Heart left ventricle (tissue), 16 donors: ENCODE data around the gene KRT86. TPM values are rescaled to one million over a fixed set of nuclear protein-coding genes. Genes with fewer than 3 reads are reported as not detected.

Experiments used
- ATAC-seq, 4 donors: fragments of 200-7000 bp; cut with Tn5 transposase; one replicate each; pipeline ENCODE4 v1.9.1; 2020 to 2022; ENCODE audit warnings: moderate library complexity in 4 of 4, mild to moderate bottlenecking in 3 of 4, moderate number of reproducible peaks in 1 of 4
- DNase-seq, 5 donors: peaks; one replicate each; pipeline ENCODE4 v3.0.0-alpha.2; 2020
- H3K27ac ChIP-seq, 12 donors: fragments of 200-600 bp; sonication (generic) in 4 of 12; one replicate each; pipeline versions ENCODE4 v1.5.0 to v1.8.0; 2016 to 2022; ENCODE audit warnings: mild to moderate bottlenecking in 2 of 12
- H3K27me3 ChIP-seq, 9 donors: fragments of 200-600 bp; sonication (generic) in 2 of 9; one replicate each; pipeline versions ENCODE4 v1.5.1 to v1.8.0; 2016 to 2022; ENCODE audit warnings: mild to moderate bottlenecking in 3 of 9
- H3K36me3 ChIP-seq, 9 donors: fragments of 200-600 bp; sonication (generic) in 2 of 9; one replicate each; pipeline versions ENCODE4 v1.5.0 to v1.8.0; 2018 to 2022; ENCODE audit warnings: mild to moderate bottlenecking in 2 of 9
- H3K4me1 ChIP-seq, 12 donors: fragments of 200-600 bp; sonication (generic) in 4 of 12; one replicate each; pipeline versions ENCODE4 v1.5.0 to v1.8.0; 2016 to 2022; ENCODE audit warnings: mild to moderate bottlenecking in 3 of 12
- H3K4me3 ChIP-seq, 12 donors: fragments of 200-600 bp; sonication (generic) in 4 of 12; one replicate each; pipeline versions ENCODE4 v1.5.0 to v1.8.0; 2017 to 2022; ENCODE audit warnings: mild to moderate bottlenecking in 9 of 12, moderate library complexity in 4 of 12
- H3K9me3 ChIP-seq, 12 donors: fragments of 200-600 bp; sonication (generic) in 4 of 12; one replicate each; pipeline versions ENCODE4 v1.5.0 to v1.8.0; 2016 to 2022; ENCODE audit warnings: mild to moderate bottlenecking in 1 of 12
- CTCF ChIP-seq, 12 donors: fragments of 200-600 bp; sonication (generic) in 4 of 12; IDR thresholded peaks; one replicate each; pipeline versions ENCODE4 v1.5.0 to v1.8.0; 2018 to 2022; ENCODE audit warnings: antibody characterized with exemption in 12 of 12, mild to moderate bottlenecking in 5 of 12
- POLR2A ChIP-seq, 2 donors: fragments of 450-650 bp; IDR thresholded peaks; one replicate each; pipeline ENCODE4 v1.6.1; 2017; ENCODE audit warnings: antibody characterized with exemption in 2 of 2, mild to moderate bottlenecking in 2 of 2, moderate library complexity in 2 of 2
- WGBS, 4 donors: extraction: QIAGEN DNeasy Blood & Tissue Kit in 2 of 4; methylation state at CpG; one replicate each; pipeline versions ENCODE4 v1.1.5 to v1.1.7; 2013 to 2018; 5-methylcytosine and 5-hydroxymethylcytosine counted together
- intact Hi-C, 10 donors: fragments of 100-400 bp; cut with DNase I; formaldehyde crosslinking; loops; one replicate each; pipeline versions ENCODE4 v1.11.1 to v1.14.2; 2022
- polyA plus RNA-seq, 2 donors: library from polyadenylated mRNA; stranded (reverse); fragments of 200-250 nt; gene quantifications; one replicate each; pipeline ENCODE4 v1.2.3, GENCODE V29; 2013
- total RNA-seq, 9 donors: library from RNA; depleted of rRNA in 2 of 9; stranded (reverse); fragments of >200 nt in 2 of 9; fragmentation: NEBNext Ultra II Directional in 3 of 9; extraction: Animal tissue kit (Norgen Biotek cat#: 25700) in 3 of 9; gene quantifications; one replicate each; pipeline versions ENCODE4 v1.1.0 to v1.2.4, GENCODE V29; 2016 to 2023
- donor health status: ischemic (EF 13 %, LVEDD 7.1; RV severe dilation, severe dysfunction).
- donor health status: healthy with polysubstance abuse.
- donor health status: DM: no; HTN: yes; CAD: no.
- donor health status: DM: no; HTN: no; CAD: no.
- donor health status: ischemic (EF 25% LVEDD 6.9; RV normal size, moderate dysfunction).
- donor health status: ischemic (EF 25% LVEDD 5.7; RV mildly dilated, moderate dysfunction).
- donor health status: healthy.
- donor health status: DM: yes; HTN: yes; CAD: no.
- donor health status: ischemic (EF 35%, LVEDD 5.7; RV mildly dilated, moderate dysfunction).
- donor health status: nonischemic (EF 11% LVEDD 7.7; RV severe dilation, severe dysfunction).
- donor health status: DM: yes; HTN: yes; CAD: no.
- donor health status: PGD.
- donor health status: ischemic (EF 29% LVEDD 5.4; RV normal size, mild dysfunction).
- donor health status: nonischemic (EF 23%, LVEDD 6.1; RV moderate dilation, normal function).

KRT86 gene
- total and polyA plus RNA-seq, 11 donors = not detected

- 34 to 63% (median 43%) methylated on average over 8 to 23 of the region's 32 CpGs for WGBS, 4 donors
- no peak for ATAC-seq
- intact Hi-C loops = no loop called here
Observed at GRCh38 chr12:52291267-52291935, 17.0 kb downstream of the KRT86 start, which contains the start of gene KRT81. Gene KRT81 (minus strand): TSS chr12:52291534. CDS start chr12:52291465, 69 bp downstream.

GRCh38 chr12:52293926-52294325 lies 19.5 kb downstream of the KRT86 start:
- WGBS, 4 donors = 79 to 94% (median 84%) methylated on average over 1 of the region's 1 CpG
- ATAC-seq (no peak), DNase-seq (no peak)
- TF ChIP-seq CTCF (IDR thresholded peaks at IDR 0.05) (no peak), POLR2A (IDR thresholded peaks at IDR 0.05) (no peak)
- no peaks in the 10 kb centered on the region for H3K9me3 ChIP-seq
- intact Hi-C loops = no loop called here
- H3K27me3 ChIP-seq = peaks cover 3 to 53% (median 22%) of the 10 kb centered on the region in 9 donors
- no peaks in the 10 kb centered on the region for H3K36me3 ChIP-seq
- no peak overlapping the region for H3K27ac ChIP-seq
- no peak overlapping the region for H3K4me3 ChIP-seq
- H3K4me1 ChIP-seq = no peaks in the 10 kb centered on the region

More at GRCh38 chr12:52291267-52291935, 17.0 kb downstream of the KRT86 start, which contains the start of gene KRT81:
- H3K27ac ChIP-seq = no peak within 1 kb of the TSS
- TF ChIP-seq POLR2A (IDR thresholded peaks at IDR 0.05) (no peak), CTCF (IDR thresholded peaks at IDR 0.05) (no peak)
- no peaks in the 10 kb centered on the region for H3K36me3 ChIP-seq
- H3K27me3 ChIP-seq = peaks cover 3 to 40% (median 22%) of the 10 kb centered on the region in 9 donors
- H3K4me3 ChIP-seq = no peak within 1 kb of the TSS
- no peak for DNase-seq
- no peaks in the 10 kb centered on the region for H3K9me3 ChIP-seq
- no peaks in the 10 kb centered on the region for H3K4me1 ChIP-seq

DNA sequence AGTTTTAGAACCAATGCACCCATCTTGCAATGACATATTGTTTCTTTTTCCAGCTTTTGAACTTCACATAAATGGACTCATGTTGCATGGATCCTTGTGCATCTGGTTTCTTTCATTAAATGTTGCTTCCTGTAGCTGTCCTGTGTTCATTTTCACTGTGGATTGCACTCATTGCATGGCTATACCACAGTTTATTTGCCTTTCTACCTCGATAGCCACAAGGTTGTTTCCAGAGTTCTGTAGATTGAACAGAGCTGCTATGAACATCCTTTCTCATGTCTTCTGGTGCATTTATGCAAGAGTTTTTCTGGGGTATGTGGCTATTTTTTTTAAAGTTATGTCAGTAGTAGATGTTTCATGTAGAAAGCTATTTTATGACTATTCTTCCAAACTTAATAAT lies 20.4 kb downstream of the KRT86 start:
- Histone ChIP-seq H3K36me3 (no peaks in the 10 kb centered on the region), H3K27me3 (peaks cover 3 to 54% (median 22%) of the 10 kb centered on the region in 9 donors), H3K4me1 (no peaks in the 10 kb centered on the region), H3K9me3 (no peaks in the 10 kb centered on the region), H3K4me3 (no peak overlapping the region), H3K27ac (no peak overlapping the region)
- DNase-seq (no peak), ATAC-seq (no peak)
- TF ChIP-seq POLR2A (IDR thresholded peaks at IDR 0.05) = no peak
- TF ChIP-seq CTCF (IDR thresholded peaks at IDR 0.05) = no peak
- 40 to 48% (median 44%) methylated on average over 1 of the region's 1 CpG for WGBS, 4 donors
- intact Hi-C loops = no loop called here

GRCh38 chr12:52295663-52296062 lies 21.2 kb downstream of the KRT86 start:
- Histone ChIP-seq H3K9me3 (no peaks in the 10 kb centered on the region), H3K4me3 (no peak overlapping the region), H3K27ac (no peak overlapping the region), H3K27me3 (peaks cover 3 to 61% (median 22%) of the 10 kb centered on the region in 9 donors), H3K36me3 (no peaks in the 10 kb centered on the region), H3K4me1 (no peaks in the 10 kb centered on the region)
- ATAC-seq = no peak
- no peak for TF ChIP-seq CTCF (IDR thresholded peaks at IDR 0.05)
- intact Hi-C loops = no loop called here
- WGBS, 4 donors = 61 to 70% (median 66%) methylated on average over 1 of the region's 1 CpG
- no peak for DNase-seq
